Kidney (tissue), 14 donors: ENCODE data around the gene PRM2. TPM values are rescaled to one million over a fixed set of nuclear protein-coding genes. Genes with fewer than 3 reads are reported as not detected.
A peak's percentile ranks its signal among the peaks of the same experiment; 100 is the strongest.

Experiments
- DNase-seq, 5 donors: peaks; one replicate each; pipeline ENCODE4 v3.0.0-alpha.2; 2013 to 2020
- FAIRE-seq: peaks from 2 replicates; lab custom pipeline; 2012; peaks lifted over from hg19 to GRCh38; lab: Jason Lieb, UNC
- H3K27ac ChIP-seq, 2 donors: one replicate each; pipeline ENCODE4 v1.7.0; 2013; ENCODE audit warnings: low read depth in 2 of 2, low read length in 2 of 2, inconsistent platforms in 1 of 2
- H3K27me3 ChIP-seq: one replicate; pipeline ENCODE4 v1.7.1; 2013; ENCODE audit warnings: low read length, inconsistent platforms; ENCODE audit not compliant: control insufficient read depth, insufficient read depth
- H3K36me3 ChIP-seq, 3 donors: one replicate each; pipeline versions ENCODE4 v1.7.0 to v1.7.1; 2013; ENCODE audit warnings: low read length in 3 of 3, control low read depth in 1 of 3, inconsistent platforms in 1 of 3; ENCODE audit not compliant: insufficient read depth in 3 of 3, control insufficient read depth in 2 of 3
- H3K4me1 ChIP-seq, 3 donors: one replicate each; pipeline versions ENCODE4 v1.7.0 to v1.7.1; 2013; ENCODE audit warnings: low read length in 3 of 3, inconsistent platforms in 1 of 3, low read depth in 1 of 3; ENCODE audit not compliant: control insufficient read depth in 2 of 3, insufficient read depth in 2 of 3
- H3K4me3 ChIP-seq, 3 donors: one replicate each; pipeline versions ENCODE4 v1.7.0 to v1.8.1; 2013; ENCODE audit warnings: low read length in 3 of 3, control low read depth in 1 of 3, inconsistent platforms in 1 of 3
- H3K9ac ChIP-seq, 3 donors: one replicate each; pipeline versions ENCODE4 v1.7.0 to v1.7.1; 2013; ENCODE audit warnings: low read length in 3 of 3, control low read depth in 1 of 3, inconsistent platforms in 1 of 3
- H3K9me3 ChIP-seq, 3 donors: one replicate each; pipeline versions ENCODE4 v1.7.0 to v1.7.1; 2013; ENCODE audit warnings: low read length in 3 of 3, control low read depth in 1 of 3, inconsistent platforms in 1 of 3; ENCODE audit not compliant: control insufficient read depth in 2 of 3, insufficient read depth in 1 of 3
- intact Hi-C: fragments of 100-400 bp; cut with DNase I; formaldehyde crosslinking; loops from one replicate; pipeline ENCODE4 v1.11.1; 2022
- polyA plus RNA-seq: library from polyadenylated mRNA; stranded (reverse); fragments of 350-450 nt; fragmentation: Illumina TruSeq; extraction: RNeasy Lipid Tissue Mini Kit (QIAGEN cat#74804); gene quantifications from one replicate; pipeline ENCODE4 v1.2.3, GENCODE V29; 2014; ENCODE audit warnings: low read depth, low replicate concordance; ENCODE audit not compliant: insufficient read depth
- total RNA-seq: library from RNA; stranded (reverse); fragmentation: NEBNext Ultra II Directional; extraction: Animal tissue kit (Norgen Biotek cat#: 25700); gene quantifications from one replicate; pipeline ENCODE4 v1.2.1, GENCODE V29; 2021
- TF ChIP-seq, protein P1 (sequence below): IDR thresholded peaks from 3 replicates; pipeline ENCODE4 v1.5.1; 2012; ENCODE audit warnings: mild to moderate bottlenecking, moderate library complexity, borderline replicate concordance; ENCODE audit not compliant: insufficient read depth; ENCODE audit errors: extremely low read depth
- donor health status: control.
- donor health status: control.
- donor health status: control.
- donor health status: control.
- donor health status: control.
- donor health status: DM: yes; HTN: yes; CAD: no.
- donor health status: Normal renal cell carcinoma (clear cell type).

Gene PRM2
- total and polyA plus RNA-seq, 2 donors from 2014 or later: not detected

DNA sequence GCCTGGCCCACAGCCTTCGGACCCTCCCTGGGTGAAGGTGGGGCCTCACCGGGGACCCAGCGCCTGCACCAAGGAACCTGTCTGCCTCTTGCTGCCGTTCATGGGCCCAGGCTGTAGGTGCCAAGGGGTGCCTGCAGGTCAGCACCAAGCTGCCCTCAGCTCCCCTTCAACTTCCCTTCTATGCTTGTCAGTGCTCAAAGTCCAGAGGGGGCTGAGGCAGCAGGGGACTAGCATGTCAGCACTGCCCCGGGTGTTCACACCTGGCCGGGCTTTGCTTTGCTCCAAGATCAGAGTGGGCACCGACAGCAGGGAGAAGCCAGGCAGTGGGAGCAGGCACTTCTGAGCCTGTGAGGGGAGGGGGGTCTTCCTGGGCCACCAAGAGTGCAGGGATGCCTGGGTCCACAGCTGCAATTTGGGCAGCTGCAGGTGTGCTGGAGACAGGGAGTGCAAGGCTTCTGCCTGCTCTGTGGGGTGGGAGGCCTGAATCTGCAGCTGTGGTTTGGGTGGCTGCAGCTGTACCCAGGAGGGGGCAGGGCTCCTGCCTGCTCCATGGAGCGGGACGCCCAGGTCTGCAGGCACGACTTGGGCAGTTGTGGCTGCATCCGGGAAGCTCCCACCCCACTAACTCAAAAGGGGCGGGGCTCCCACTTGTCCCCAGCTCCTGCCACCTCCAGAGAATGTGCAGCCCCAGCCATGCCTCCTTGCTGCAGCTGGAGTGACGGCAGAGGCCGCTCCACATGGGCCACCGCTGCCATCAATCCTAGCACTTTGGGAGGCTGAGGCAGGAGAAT, 32.4 kb upstream of the PRM2 start:
- Histone ChIP-seq H3K36me3 (no peaks in the 10 kb centered on the region), H3K27me3 (no peaks in the 10 kb centered on the region), H3K4me1 (peaks cover 2 to 21% (median 6%) of the 10 kb centered on the region in 3 donors)

DNA sequence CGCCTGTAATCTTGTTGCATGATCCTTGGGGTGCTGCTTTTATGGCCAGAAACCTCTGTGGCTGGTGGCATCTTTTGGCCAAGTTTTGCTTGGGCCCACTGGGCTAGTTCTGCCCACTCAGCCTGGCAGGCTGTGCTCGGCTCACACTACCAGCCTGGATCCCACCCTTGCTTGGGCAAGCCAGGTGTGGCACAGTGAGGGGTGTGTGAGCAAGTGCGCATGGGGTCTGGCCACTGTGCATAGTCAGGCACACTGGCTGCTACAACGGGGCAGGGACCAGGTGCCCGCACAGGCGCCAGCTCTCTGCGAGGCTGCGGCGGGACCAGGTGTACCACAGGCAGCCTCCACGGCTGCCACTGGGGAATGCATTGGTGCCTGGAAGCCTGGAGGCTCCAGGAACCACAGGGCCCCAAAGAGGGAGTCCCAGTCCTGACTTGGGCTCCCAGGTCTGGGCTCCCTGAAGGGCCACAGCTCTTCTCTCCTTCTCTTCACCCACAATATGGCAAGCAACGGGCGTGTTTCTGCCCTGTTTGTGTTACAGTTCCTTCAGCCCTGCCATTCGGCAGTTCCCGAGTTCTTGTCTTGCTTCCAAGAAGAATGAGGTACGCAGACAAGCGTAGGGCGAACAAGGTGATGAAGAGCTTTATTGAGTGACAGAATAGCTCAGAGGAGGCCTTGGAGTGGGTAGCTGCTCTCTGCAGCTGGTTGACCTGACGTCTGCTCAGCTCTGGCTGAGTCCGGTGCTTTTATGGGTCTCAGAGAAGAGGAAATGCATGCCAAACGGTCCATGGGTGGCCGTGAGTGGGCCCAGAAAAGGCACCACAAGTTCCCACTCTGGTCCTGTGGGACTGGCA, 31.6 kb upstream of the PRM2 start:
- Histone ChIP-seq H3K4me3 (no peak overlapping the region), H3K9ac (no peak overlapping the region), H3K36me3 (no peaks in the 10 kb centered on the region), H3K4me1 (peaks cover under 1 to 18% (median 4%) of the 10 kb centered on the region in 3 donors), H3K27me3 (no peaks in the 10 kb centered on the region), H3K27ac (peak overlapping the region; percentile 32 to 56), H3K9me3 (peaks cover 0 to 2% (median 0%) of the 10 kb centered on the region in 3 donors)
- intact Hi-C loops: no loop called here
- TF ChIP-seq, protein P1, sequence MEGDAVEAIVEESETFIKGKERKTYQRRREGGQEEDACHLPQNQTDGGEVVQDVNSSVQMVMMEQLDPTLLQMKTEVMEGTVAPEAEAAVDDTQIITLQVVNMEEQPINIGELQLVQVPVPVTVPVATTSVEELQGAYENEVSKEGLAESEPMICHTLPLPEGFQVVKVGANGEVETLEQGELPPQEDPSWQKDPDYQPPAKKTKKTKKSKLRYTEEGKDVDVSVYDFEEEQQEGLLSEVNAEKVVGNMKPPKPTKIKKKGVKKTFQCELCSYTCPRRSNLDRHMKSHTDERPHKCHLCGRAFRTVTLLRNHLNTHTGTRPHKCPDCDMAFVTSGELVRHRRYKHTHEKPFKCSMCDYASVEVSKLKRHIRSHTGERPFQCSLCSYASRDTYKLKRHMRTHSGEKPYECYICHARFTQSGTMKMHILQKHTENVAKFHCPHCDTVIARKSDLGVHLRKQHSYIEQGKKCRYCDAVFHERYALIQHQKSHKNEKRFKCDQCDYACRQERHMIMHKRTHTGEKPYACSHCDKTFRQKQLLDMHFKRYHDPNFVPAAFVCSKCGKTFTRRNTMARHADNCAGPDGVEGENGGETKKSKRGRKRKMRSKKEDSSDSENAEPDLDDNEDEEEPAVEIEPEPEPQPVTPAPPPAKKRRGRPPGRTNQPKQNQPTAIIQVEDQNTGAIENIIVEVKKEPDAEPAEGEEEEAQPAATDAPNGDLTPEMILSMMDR: no peak
- FAIRE-seq (no peak), DNase-seq (no peak)

More for the DNA sequence above, 32.4 kb upstream of the PRM2 start:
- H3K9ac ChIP-seq: no peak overlapping the region
- TF ChIP-seq, protein P1: no peak
- FAIRE-seq (no peak), DNase-seq (peak; percentile 78 to 93 (median 83))
- peak overlapping the region; percentile 32 to 56 for H3K27ac ChIP-seq
- no peak overlapping the region for H3K4me3 ChIP-seq
- H3K9me3 ChIP-seq: peaks cover 0 to 1% (median 0%) of the 10 kb centered on the region in 3 donors
- intact Hi-C loops: no loop called here

DNA sequence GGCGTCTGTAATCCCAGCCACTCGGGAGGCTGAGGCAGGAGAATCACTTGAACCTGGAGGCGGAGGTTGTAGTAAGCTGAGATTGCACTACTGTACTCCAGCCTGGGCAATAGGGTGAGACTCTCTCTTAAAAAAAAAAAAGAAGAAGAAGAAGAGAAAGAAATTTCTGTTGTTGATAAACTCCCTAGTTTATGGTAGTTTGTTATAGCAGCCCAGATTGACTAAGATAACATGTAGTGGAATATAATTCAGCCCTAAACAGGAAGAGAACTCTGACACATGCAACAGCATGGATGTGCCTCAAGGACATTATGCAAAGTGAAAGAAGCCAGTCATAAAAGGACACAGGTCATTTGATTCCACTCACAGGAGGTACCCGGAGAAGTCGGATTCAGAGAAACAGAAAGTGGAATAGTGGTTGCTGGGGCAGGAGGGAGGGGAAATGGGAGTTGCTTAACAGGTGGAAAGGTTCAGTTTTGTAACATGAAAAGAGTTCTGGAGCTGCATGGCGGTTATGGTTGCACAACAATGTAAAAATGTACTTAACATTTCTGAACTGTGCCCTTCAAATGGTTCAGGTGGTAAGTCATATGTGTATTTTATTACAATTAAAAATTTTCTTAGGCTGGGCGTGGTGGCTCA, 30.8 kb upstream of the PRM2 start:
- Histone ChIP-seq H3K27ac (no peak overlapping the region), H3K36me3 (no peaks in the 10 kb centered on the region), H3K9ac (no peak overlapping the region), H3K4me3 (no peak overlapping the region), H3K9me3 (peaks cover 0 to 2% (median 0%) of the 10 kb centered on the region in 3 donors), H3K27me3 (no peaks in the 10 kb centered on the region), H3K4me1 (peaks cover 0 to 16% (median 4%) of the 10 kb centered on the region in 3 donors)
- TF ChIP-seq, protein P1: no peak
- no peak for DNase-seq
- no peak for FAIRE-seq
- intact Hi-C loops: no loop called here
